Measurements from ENCODE around the gene MAP3K1. TPM values are rescaled to one million over a fixed set of nuclear protein-coding genes. Genes with fewer than 3 reads are reported as not detected.
A peak's percentile ranks its signal among the peaks of the same experiment; 100 is the strongest.

The MAP3K1 gene
- total and polyA plus RNA-seq, 9 of the 15 experiments (the other 6 are each of a cell fraction or from before 2014, with no cell fraction given): 3.9 to 13.9 (median 7.5) TPM

GRCh38 chr5:56816546-56817081 is 1.3 kb downstream of the MAP3K1 start (continued):
- TF ChIP-seq, protein P1, sequence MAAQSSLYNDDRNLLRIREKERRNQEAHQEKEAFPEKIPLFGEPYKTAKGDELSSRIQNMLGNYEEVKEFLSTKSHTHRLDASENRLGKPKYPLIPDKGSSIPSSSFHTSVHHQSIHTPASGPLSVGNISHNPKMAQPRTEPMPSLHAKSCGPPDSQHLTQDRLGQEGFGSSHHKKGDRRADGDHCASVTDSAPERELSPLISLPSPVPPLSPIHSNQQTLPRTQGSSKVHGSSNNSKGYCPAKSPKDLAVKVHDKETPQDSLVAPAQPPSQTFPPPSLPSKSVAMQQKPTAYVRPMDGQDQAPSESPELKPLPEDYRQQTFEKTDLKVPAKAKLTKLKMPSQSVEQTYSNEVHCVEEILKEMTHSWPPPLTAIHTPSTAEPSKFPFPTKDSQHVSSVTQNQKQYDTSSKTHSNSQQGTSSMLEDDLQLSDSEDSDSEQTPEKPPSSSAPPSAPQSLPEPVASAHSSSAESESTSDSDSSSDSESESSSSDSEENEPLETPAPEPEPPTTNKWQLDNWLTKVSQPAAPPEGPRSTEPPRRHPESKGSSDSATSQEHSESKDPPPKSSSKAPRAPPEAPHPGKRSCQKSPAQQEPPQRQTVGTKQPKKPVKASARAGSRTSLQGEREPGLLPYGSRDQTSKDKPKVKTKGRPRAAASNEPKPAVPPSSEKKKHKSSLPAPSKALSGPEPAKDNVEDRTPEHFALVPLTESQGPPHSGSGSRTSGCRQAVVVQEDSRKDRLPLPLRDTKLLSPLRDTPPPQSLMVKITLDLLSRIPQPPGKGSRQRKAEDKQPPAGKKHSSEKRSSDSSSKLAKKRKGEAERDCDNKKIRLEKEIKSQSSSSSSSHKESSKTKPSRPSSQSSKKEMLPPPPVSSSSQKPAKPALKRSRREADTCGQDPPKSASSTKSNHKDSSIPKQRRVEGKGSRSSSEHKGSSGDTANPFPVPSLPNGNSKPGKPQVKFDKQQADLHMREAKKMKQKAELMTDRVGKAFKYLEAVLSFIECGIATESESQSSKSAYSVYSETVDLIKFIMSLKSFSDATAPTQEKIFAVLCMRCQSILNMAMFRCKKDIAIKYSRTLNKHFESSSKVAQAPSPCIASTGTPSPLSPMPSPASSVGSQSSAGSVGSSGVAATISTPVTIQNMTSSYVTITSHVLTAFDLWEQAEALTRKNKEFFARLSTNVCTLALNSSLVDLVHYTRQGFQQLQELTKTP (IDR thresholded peaks at IDR 0.05; ENCODE audit: low read depth in 1 of 2, partially characterized antibody in 2 of 2): no peak
- TF ChIP-seq ZC3H8 (IDR thresholded peaks at IDR 0.05): no peak
- TF ChIP-seq E2F3 (CRISPR knock-in tag; IDR thresholded peaks at IDR 0.05): no peak
- no peak for TF ChIP-seq ATF2 (CRISPR knock-in tag; IDR thresholded peaks at IDR 0.05)
- TF ChIP-seq TEAD4 (IDR thresholded peaks at IDR 0.05; ENCODE audit: low read length): 0 out of 2 replicates have a peak, but pooled peaks have one; percentile 8
- no peak for TF ChIP-seq TEAD4 (CRISPR knock-in tag; IDR thresholded peaks at IDR 0.05; ENCODE audit: borderline replicate concordance)
- TF ChIP-seq ZBTB7A (IDR thresholded peaks at IDR 0.05; ENCODE audit: borderline replicate concordance, control insufficient read depth, low read depth, low read length): peak; percentile 62
- TF ChIP-seq ZNF143 (CRISPR knock-in tag; IDR thresholded peaks at IDR 0.05): no peak
- no peak for TF ChIP-seq TSHZ1 (CRISPR knock-in tag; IDR thresholded peaks at IDR 0.05)
- no peak for TF ChIP-seq ZNF384 (IDR thresholded peaks at IDR 0.05; ENCODE audit: low read depth, low read length)
- TF ChIP-seq, protein P2, sequence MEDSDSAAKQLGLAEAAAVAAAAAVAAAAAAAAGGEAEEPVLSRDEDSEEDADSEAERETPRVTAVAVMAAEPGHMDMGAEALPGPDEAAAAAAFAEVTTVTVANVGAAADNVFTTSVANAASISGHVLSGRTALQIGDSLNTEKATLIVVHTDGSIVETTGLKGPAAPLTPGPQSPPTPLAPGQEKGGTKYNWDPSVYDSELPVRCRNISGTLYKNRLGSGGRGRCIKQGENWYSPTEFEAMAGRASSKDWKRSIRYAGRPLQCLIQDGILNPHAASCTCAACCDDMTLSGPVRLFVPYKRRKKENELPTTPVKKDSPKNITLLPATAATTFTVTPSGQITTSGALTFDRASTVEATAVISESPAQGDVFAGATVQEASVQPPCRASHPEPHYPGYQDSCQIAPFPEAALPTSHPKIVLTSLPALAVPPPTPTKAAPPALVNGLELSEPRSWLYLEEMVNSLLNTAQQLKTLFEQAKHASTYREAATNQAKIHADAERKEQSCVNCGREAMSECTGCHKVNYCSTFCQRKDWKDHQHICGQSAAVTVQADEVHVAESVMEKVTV (CRISPR knock-in tag; IDR thresholded peaks at IDR 0.05): no peak
- TF ChIP-seq FOXP4 (CRISPR knock-in tag; IDR thresholded peaks at IDR 0.05; ENCODE audit: borderline replicate concordance): no peak
- TF ChIP-seq TARDBP (IDR thresholded peaks at IDR 0.05): no peak
- no peak for TF ChIP-seq E2F5 (CRISPR knock-in tag; IDR thresholded peaks at IDR 0.05)
